ENCODE measurements around the gene ZNF275. TPM values are rescaled to one million over a fixed set of nuclear protein-coding genes. Genes with fewer than 3 reads are reported as not detected.
A peak's percentile ranks its signal among the peaks of the same experiment; 100 is the strongest.
"Not testable (repeated sequence)": the region's sequence is repeated elsewhere in the genome, so short reads cannot be mapped to it uniquely, and the experiment has no call there.

The ZNF275 gene
- total RNA-seq, 1 donor from 2014 or later = 8.0 TPM

GRCh38 chrX:153361781-153362397, 27.9 kb downstream of the ZNF275 start:
- no peak for DNase-seq

GRCh38 chrX:153365670-153366069, 31.7 kb downstream of the ZNF275 start:
- no peak for DNase-seq

- DNase-seq = no peak
Measured at GRCh38 chrX:153366119-153366518, 32.2 kb downstream of the ZNF275 start.

- DNase-seq = no peak
Measured at GRCh38 chrX:153366878-153367538, 33.1 kb downstream of the ZNF275 start.

GRCh38 chrX:153370293-153371055, 36.5 kb downstream of the ZNF275 start:
- DNase-seq = no peak

- no peak for DNase-seq
Measured at GRCh38 chrX:153371256-153371655, 37.3 kb downstream of the ZNF275 start.

GRCh38 chrX:153372949-153373348, 39.0 kb downstream of the ZNF275 start:
- no peak for DNase-seq

- DNase-seq = no peak
Measured at GRCh38 chrX:153374426-153374825, 40.5 kb downstream of the ZNF275 start.

- no peak for DNase-seq
Measured at GRCh38 chrX:153375571-153375970, 41.6 kb downstream of the ZNF275 start.

GRCh38 chrX:153377727-153378126, 43.8 kb downstream of the ZNF275 start:
- no peak for DNase-seq

- no peak for DNase-seq
Measured at GRCh38 chrX:153378607-153379006, 44.7 kb downstream of the ZNF275 start.

GRCh38 chrX:153379508-153379907, 45.6 kb downstream of the ZNF275 start:
- no peak for DNase-seq

GRCh38 chrX:153379971-153380581, 46.1 kb downstream of the ZNF275 start:
- no peak for DNase-seq

- DNase-seq = no peak
Measured at GRCh38 chrX:153380691-153381090, 46.7 kb downstream of the ZNF275 start.

- peak; percentile 49 for DNase-seq
Measured at GRCh38 chrX:153381684-153382532, 48.0 kb downstream of the ZNF275 start.

- no peak for DNase-seq
Measured at GRCh38 chrX:153382563-153383482, 48.9 kb downstream of the ZNF275 start.

GRCh38 chrX:153384390-153384789, 50.4 kb downstream of the ZNF275 start:
- no peak for DNase-seq

GRCh38 chrX:153384973-153385372, 51.0 kb downstream of the ZNF275 start:
- DNase-seq = not testable (repeated sequence)

- no peak for DNase-seq
Measured at GRCh38 chrX:153386097-153386496, 52.1 kb downstream of the ZNF275 start.

- no peak for DNase-seq
Measured at GRCh38 chrX:153387345-153387744, 53.4 kb downstream of the ZNF275 start.

All from skin of body (tissue), 2 donors.